G401.6 (cell line): ENCODE results near the gene MYO15B.

ENCODE experiments used
- FAIRE-seq: peaks from 2 replicates; lab custom pipeline; 2012; peaks lifted over from hg19 to GRCh38; lab: Jason Lieb, UNC

The MYO15B gene

GRCh38 chr17:75666959-75667790 lies 79.6 kb downstream of the MYO15B start, which contains the start of the genes RECQL5 and SAP30BP:
TSS of gene RECQL5 (minus strand) at chr17:75667154. CDS start at chr17:75666557, 597 bp downstream.
TSS of gene SAP30BP (plus strand) at chr17:75667338. CDS start at chr17:75667373, 35 bp downstream.
- peak; percentile 97 for FAIRE-seq

- FAIRE-seq, result no peak
Measured at GRCh38 chr17:75667825-75668224, 80.2 kb downstream of the MYO15B start.

GRCh38 chr17:75668489-75668888 lies 80.9 kb downstream of the MYO15B start:
- no peak for FAIRE-seq

GRCh38 chr17:75670868-75671267 lies 83.3 kb downstream of the MYO15B start:
- FAIRE-seq, result no peak

DNA sequence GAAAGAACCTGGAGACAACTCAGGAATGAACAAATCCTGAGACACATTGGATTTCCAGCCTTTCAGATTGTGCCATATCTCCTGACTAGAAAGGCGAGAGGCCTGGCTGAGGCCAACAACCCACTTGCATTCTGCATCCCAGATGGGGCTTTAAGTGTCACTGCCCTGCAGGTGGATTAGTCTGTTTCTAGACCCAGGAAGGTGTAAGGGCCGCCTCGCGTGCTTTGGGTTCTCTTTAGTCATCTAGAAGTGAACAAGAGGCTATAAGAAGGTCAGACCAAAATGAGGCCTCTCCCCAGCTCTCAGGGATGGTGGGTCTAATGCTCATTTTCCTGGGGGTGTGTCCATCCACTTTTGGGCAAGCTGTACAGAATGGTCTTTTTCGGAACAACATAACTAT lies 84.4 kb downstream of the MYO15B start:
- FAIRE-seq, result no peak

- FAIRE-seq, result no peak
Measured at GRCh38 chr17:75673487-75673886, 85.9 kb downstream of the MYO15B start.
